Stimulated activated CD4-positive, alpha-beta T cell treated with anti-CD3 and anti-CD28 coated beads, Interleukin-1b, Interleukin-23, amount 100 ng/mL, for 4 hours (primary cell): Measurements from ENCODE around the gene SLC11A1.

Experiments used
- DNase-seq, 2 donors: peaks; one replicate each; pipeline ENCODE4 v3.0.0-alpha.2; 2020; ENCODE audit warnings: low read depth in 2 of 2

SLC11A1 gene

DNA sequence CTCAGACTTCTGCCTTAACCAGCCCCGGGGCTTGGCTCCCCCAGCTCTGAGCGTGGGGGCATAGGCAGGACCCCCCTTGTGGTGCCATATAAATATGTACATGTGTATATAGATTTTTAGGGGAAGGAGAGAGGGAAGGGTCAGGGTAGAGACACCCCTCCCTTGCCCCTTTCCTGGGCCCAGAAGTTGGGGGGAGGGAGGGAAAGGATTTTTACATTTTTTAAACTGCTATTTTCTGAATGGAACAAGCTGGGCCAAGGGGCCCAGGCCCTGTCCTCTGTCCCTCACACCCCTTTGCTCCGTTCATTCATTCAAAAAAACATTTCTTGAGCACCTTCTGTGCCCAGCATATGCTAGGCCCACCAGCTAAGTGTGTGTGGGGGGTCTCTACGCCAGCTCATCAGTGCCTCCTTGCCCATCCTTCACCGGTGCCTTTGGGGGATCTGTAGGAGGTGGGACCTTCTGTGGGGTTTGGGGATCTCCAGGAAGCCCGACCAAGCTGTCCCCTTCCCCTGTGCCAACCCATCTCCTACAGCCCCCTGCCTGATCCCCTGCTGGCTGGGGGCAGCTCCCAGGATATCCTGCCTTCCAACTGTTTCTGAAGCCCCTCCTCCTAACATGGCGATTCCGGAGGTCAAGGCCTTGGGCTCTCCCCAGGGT, 23.1 kb downstream of the SLC11A1 start:
- no peak for DNase-seq

DNA sequence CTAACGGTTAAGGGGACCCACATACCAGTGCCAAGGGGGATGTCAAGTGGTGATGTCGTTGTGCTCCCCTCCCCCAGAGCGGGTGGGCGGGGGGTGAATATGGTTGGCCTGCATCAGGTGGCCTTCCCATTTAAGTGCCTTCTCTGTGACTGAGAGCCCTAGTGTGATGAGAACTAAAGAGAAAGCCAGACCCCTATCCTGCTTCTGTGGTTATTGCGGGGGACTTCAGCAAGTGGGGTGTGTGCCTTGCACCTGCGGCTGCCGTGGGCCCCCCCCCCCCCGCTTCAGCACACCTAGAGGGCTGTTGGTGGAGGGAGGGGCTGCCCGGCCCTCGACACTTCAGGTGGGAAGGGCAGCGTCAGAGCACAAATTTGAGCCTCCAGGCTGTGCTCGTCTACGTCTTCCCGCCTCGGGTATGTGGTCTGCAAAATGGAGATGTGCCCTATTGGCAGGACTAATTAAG, 23.7 kb downstream of the SLC11A1 start:
- DNase-seq = no peak

DNA sequence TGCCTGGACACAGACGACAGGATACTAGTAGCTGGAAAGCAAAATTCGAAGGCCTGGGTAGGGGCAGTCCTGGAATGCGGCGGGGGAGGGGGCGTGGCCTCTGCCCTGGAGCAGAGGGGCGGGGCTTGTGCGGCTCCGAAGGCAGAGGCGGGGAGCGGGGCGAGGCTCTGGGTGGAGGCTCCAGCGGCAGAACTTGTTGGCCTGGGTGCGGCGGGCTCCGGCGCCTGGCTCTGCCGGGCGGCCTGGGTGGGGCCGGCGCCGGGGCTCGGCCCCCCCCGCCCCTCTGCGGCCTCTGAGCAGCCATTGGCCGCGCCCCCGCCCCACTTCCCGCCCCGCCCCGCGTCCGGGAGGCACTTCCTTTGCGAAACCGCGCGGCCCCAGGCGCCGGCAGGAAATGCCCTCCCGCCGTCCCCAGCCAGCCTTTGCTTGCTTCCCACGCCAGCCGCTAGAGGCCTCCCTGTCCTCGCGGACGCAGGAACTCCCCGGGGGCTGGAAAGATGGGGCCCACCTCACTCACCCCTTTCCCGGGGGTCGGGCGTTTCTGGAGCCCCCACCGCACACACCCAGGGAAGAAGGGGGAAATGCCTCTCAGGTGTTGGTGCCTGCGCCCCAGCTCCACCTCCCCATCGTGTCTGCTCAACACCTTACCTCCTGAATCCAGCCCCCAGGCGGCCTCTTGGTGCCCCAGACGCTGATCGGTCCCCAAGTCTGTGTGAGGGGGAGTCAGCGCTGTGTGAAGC, 24.3 kb downstream of the SLC11A1 start:
- DNase-seq = peak; percentile 77 to 93

DNA sequence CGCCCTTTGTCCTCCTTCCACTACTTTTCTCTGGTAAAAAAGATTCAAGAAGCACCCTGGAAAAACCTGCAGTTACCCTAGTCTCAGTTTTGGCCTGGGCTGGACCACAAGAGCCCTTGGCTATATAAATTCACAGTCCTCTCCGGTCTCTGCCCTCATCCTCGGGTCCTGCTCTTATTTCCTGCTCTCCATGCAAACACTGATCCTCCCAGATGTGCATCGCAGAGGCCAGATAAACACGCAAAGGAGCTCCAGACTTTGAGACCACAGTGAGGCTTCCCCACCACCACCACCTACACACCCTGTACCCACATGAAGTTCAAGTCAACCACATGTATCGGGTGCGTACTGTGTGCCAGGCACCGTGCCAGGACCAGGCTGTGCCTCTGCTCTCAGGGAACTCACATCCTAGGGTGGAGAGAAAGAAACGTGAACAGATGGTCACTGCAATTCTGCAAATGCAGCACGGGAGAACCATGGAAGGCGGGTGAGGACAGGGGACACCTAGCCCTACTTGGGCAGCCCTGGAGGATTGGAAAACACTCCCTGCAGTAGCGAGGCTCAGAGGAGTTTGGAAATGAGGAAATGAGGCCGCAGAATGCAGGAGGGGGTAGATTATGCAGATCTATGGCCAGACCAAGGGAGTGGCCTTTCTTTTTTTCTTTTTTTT, 25.0 kb downstream of the SLC11A1 start:
- DNase-seq = peak in 1 of 2 donors; percentile 39

GRCh38 chr2:218407717-218408116, 25.6 kb downstream of the SLC11A1 start:
- no peak for DNase-seq

DNA sequence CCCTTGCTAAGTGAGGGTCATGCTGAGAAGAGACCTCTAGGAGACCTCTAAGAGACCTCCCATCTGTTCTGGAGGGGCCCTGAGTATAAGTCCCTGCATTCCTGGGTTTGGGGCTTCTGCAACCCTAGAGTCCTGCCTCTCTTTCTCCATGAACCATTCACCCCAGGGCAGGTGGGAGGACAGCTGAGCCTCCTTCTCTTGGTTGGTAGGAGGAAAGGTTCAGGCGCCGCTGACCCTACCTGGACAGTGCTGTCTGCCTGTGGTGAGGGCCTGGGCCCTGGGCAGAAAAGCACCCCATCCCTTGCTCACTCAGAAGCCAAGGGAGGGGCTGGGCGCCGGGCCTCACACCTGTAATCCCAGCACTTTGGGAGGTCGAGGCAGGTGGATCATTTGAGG, 36.2 kb downstream of the SLC11A1 start:
- no peak for DNase-seq

DNA sequence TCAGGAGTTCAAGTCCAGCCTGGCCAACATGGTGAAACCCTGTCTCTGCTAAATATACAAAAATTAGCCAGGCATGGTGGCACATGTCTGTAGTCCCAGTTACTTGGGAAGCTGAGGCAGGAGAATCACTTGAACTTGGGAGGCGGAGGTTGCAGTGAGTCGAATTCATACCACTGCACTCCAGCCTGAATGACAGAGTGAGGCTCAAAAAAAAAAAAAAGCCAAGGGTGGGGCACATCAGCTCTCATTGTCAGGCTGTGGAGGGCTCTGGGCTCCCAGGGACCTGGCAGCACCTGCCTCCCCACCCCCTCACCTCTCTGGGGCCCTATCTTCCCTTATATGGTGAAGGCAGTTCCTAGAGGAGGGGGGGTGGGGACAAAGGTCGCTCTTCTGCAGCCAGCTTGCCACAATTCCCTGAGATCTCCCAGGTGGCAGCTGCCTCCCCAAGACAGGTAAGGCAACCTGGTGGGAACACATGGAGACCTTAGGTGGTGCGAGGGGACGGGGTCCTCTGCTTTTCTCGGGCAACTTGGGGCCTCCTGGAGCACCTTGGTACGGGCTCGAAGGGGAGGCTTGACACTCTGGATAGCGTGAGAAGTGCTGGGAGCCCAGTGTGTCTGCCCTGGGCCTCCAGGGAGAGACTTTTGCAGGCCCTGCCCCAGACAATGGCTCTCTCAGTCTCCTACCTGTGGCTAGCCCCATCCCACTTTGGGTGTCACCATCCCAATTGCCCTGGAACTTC, 36.8 kb downstream of the SLC11A1 start, which contains the start of gene VIL1:
VIL1 (plus strand) TSS at position 407 of the 742 bp plus-strand sequence. CDS start 4,656 bp downstream, outside the sequence.
- no peak for DNase-seq

- DNase-seq = no peak
Measured at GRCh38 chr2:218419630-218420216, 37.6 kb downstream of the SLC11A1 start.

DNA sequence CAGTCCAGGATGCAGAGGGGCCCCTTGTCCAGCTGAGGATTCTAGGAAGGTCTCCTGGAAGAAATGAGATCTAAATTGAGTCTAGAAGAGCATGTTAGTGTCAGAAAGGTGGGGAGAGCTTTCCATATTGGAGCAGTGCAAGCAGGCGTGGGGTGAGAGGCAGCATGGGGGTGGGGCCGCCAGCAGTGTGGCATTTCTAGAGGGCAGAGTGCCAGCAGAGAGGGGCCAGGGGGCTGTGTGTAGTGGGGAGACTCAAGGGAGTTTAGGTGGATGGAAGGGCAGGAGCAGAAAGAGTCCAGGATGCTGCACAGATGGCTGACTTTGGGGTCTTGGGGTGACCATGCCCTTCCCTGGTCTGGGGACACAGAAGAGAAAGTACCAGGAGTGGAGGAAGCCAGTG, 39.0 kb downstream of the SLC11A1 start:
- no peak for DNase-seq

GRCh38 chr2:218422403-218423086, 40.5 kb downstream of the SLC11A1 start:
- no peak for DNase-seq

- DNase-seq = no peak
Measured at GRCh38 chr2:218423584-218423983, 41.5 kb downstream of the SLC11A1 start.

GRCh38 chr2:218425531-218425930, 43.5 kb downstream of the SLC11A1 start:
- no peak for DNase-seq

DNA sequence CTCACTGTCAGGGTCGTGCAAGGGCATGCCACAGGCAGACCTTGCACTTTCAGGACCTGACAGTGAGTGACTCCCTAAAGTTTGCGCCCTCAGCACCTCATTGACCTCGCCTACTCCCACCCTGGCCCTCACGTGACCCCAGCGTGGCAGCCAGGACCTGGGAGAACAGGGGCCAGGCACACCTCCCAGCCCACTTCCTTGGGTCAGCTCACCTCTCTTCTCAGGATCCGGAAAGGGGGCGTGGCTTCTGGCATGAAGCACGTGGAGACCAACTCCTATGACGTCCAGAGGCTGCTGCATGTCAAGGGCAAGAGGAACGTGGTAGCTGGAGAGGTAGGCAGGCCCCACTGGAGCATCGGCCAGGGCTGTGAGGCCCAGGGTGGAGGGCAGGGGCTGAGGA, 45.7 kb downstream of the SLC11A1 start:
- DNase-seq = no peak

- DNase-seq = no peak
Measured at GRCh38 chr2:218428846-218429558, 46.9 kb downstream of the SLC11A1 start.

DNA sequence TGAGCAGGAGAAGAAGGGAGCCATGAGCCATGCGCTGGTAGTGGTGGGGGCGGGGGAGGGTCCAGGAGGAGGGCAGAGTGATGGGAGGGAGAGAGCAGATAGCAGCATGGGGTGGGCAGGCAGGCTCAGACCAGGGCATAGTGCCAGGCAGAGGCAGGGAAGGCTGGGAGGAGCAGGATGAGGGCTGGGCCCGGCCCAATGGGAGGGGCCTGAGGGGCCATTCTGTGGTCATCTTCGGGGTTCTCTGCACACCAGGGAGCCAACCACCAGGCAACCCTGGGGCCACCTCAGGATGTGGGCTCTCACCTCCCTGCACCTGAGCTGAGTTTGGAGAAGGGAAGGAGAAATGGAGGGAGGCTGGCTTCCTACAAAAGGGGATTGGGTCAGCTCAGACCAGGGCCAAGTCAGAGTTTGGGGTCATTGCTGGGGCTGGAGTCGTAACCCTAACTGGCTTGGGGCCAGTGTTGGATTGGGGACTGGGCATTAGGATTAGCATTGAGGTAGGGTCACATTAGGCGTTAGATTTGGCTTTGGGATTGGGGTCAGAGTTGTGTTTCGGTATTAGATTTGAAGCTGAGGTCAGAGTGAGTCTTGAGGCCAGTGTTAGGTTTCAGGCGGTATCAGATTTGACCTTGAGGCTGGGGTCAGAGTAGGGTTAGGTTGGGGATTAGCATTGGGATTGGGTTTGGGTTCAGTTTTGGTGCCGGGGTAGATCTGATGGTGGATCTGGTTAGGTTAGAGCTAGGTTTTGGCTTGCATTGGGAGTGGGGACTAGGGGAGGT, 48.0 kb downstream of the SLC11A1 start:
- DNase-seq = no peak

DNA sequence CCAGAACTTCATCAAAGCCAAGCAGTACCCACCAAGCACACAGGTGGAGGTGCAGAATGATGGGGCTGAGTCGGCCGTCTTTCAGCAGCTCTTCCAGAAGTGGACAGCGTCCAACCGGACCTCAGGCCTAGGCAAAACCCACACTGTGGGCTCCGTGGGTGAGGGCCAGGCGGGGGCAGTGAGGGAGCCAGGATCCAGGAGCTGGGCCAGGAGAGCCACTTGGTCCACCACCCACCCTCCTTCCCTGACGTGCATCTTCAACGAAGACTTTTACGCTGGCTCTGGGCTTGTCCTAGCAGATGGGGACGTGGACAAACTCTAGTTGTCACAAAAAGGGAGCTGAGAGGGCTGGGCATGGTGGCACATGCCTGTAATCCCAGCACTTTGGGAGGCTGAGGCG, 48.6 kb downstream of the SLC11A1 start:
- no peak for DNase-seq

DNA sequence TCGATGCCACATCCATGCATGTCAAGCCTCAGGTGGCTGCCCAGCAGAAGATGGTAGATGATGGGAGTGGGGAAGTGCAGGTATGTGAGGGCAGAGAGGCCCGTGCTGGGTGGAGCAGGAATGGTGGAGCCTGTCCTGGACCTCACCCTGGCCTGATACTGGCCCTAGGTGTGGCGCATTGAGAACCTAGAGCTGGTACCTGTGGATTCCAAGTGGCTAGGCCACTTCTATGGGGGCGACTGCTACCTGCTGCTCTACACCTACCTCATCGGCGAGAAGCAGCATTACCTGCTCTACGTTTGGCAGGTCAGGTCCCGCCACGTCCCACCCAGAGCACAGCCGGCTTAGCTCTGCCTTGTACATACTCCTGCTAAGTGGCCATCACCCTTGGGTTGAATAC, 49.8 kb downstream of the SLC11A1 start:
- no peak for DNase-seq

GRCh38 chr2:218432676-218433365, 50.7 kb downstream of the SLC11A1 start:
- DNase-seq = no peak

DNA sequence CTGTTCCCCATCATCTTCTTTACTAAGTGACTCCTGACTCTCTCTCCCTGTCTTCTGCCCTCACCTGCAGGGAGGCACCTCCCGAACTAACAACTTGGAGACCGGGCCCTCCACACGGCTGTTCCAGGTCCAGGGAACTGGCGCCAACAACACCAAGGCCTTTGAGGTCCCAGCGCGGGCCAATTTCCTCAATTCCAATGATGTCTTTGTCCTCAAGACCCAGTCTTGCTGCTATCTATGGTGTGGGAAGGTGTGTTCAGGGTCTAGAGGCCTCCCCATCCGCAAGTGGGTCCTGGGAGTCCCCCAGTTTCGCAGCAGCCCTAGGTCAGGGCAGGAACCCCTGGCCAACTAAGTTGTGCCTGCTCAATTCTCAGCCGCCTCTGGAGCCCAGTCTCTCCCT, 52.4 kb downstream of the SLC11A1 start:
- no peak for DNase-seq
